Measurements from ENCODE around the gene TRIO.

The TRIO gene

GRCh38 chr5:14479143-14479696, 336.1 kb downstream of the TRIO start:
- H3K9me3 ChIP-seq (ENCODE audit: control insufficient read depth, insufficient read depth, low read length), result no peaks in the 10 kb centered on the region
- no peaks in the 10 kb centered on the region for H3K79me2 ChIP-seq (ENCODE audit: control insufficient read depth, low read length)
- no peak overlapping the region for H3K27ac ChIP-seq (ENCODE audit: low read depth, low read length)
- TF ChIP-seq EZH2phosphoT487 (IDR thresholded peaks at IDR 0.05; ENCODE audit: borderline replicate concordance, low read length) (no peak), CTCF (IDR thresholded peaks at IDR 0.05; ENCODE audit: low read depth, low read length, poor library complexity, severe bottlenecking) (no peak)
- H3K4me1 ChIP-seq (ENCODE audit: control insufficient read depth, low read length), result no peaks in the 10 kb centered on the region
- no peaks in the 10 kb centered on the region for H3F3A ChIP-seq (ENCODE audit: control insufficient read depth, insufficient read depth)
- H3K4me3 ChIP-seq (ENCODE audit: low read length), result no peak overlapping the region
- peaks cover 20% of the 10 kb centered on the region for H3K36me3 ChIP-seq (ENCODE audit: control insufficient read depth, low read length)
- no peaks in the 10 kb centered on the region for H4K20me1 ChIP-seq (ENCODE audit: control insufficient read depth, insufficient read depth, low read depth, low read length)
- H3K4me2 ChIP-seq (ENCODE audit: low read length), result no peak overlapping the region
- H3K9me2 ChIP-seq (replicated peaks; ENCODE audit: control insufficient read depth, low read length), result no peaks in the 10 kb centered on the region
- H3K27me3 ChIP-seq (ENCODE audit: control insufficient read depth, low read length), result no peaks in the 10 kb centered on the region

GRCh38 chr5:14481349-14481748, 338.2 kb downstream of the TRIO start:
- no peaks in the 10 kb centered on the region for H3K79me2 ChIP-seq (ENCODE audit: control insufficient read depth, low read length)
- no peaks in the 10 kb centered on the region for H4K20me1 ChIP-seq (ENCODE audit: control insufficient read depth, insufficient read depth, low read depth, low read length)
- H3K27me3 ChIP-seq (ENCODE audit: control insufficient read depth, low read length), result no peaks in the 10 kb centered on the region
- TF ChIP-seq EZH2phosphoT487 (IDR thresholded peaks at IDR 0.05; ENCODE audit: borderline replicate concordance, low read length) (no peak), CTCF (IDR thresholded peaks at IDR 0.05; ENCODE audit: low read depth, low read length, poor library complexity, severe bottlenecking) (no peak)
- no peaks in the 10 kb centered on the region for H3F3A ChIP-seq (ENCODE audit: control insufficient read depth, insufficient read depth)
- H3K36me3 ChIP-seq (ENCODE audit: control insufficient read depth, low read length), result peaks cover 20% of the 10 kb centered on the region
- no peaks in the 10 kb centered on the region for H3K4me1 ChIP-seq (ENCODE audit: control insufficient read depth, low read length)
- no peaks in the 10 kb centered on the region for H3K9me2 ChIP-seq (replicated peaks; ENCODE audit: control insufficient read depth, low read length)
- no peak overlapping the region for H3K4me3 ChIP-seq (ENCODE audit: low read length)
- no peak overlapping the region for H3K4me2 ChIP-seq (ENCODE audit: low read length)
- no peaks in the 10 kb centered on the region for H3K9me3 ChIP-seq (ENCODE audit: control insufficient read depth, insufficient read depth, low read length)
- H3K27ac ChIP-seq (ENCODE audit: low read depth, low read length), result no peak overlapping the region

GRCh38 chr5:14482085-14482484, 338.9 kb downstream of the TRIO start:
- no peaks in the 10 kb centered on the region for H3K79me2 ChIP-seq (ENCODE audit: control insufficient read depth, low read length)
- H3K9me3 ChIP-seq (ENCODE audit: control insufficient read depth, insufficient read depth, low read length), result no peaks in the 10 kb centered on the region
- no peak overlapping the region for H3K27ac ChIP-seq (ENCODE audit: low read depth, low read length)
- H3K27me3 ChIP-seq (ENCODE audit: control insufficient read depth, low read length), result no peaks in the 10 kb centered on the region
- H4K20me1 ChIP-seq (ENCODE audit: control insufficient read depth, insufficient read depth, low read depth, low read length), result no peaks in the 10 kb centered on the region
- H3K4me2 ChIP-seq (ENCODE audit: low read length), result no peak overlapping the region
- no peak overlapping the region for H3K4me3 ChIP-seq (ENCODE audit: low read length)
- H3F3A ChIP-seq (ENCODE audit: control insufficient read depth, insufficient read depth), result no peaks in the 10 kb centered on the region
- no peaks in the 10 kb centered on the region for H3K9me2 ChIP-seq (replicated peaks; ENCODE audit: control insufficient read depth, low read length)
- TF ChIP-seq EZH2phosphoT487 (IDR thresholded peaks at IDR 0.05; ENCODE audit: borderline replicate concordance, low read length), result no peak
- no peak for TF ChIP-seq CTCF (IDR thresholded peaks at IDR 0.05; ENCODE audit: low read depth, low read length, poor library complexity, severe bottlenecking)
- peaks cover 17% of the 10 kb centered on the region for H3K36me3 ChIP-seq (ENCODE audit: control insufficient read depth, low read length)
- H3K4me1 ChIP-seq (ENCODE audit: control insufficient read depth, low read length), result no peaks in the 10 kb centered on the region
